ENCODE results near the gene ZHX3. TPM values are rescaled to one million over a fixed set of nuclear protein-coding genes. Genes with fewer than 3 reads are reported as not detected.

Gene ZHX3
- 20.4 TPM for polyA plus RNA-seq (2013, experiment 1 of 2)
- polyA plus RNA-seq (2013, experiment 2 of 2), result 9.1 TPM

GRCh38 chr20:41317546-41318270 is at the start of gene ZHX3:
TSS of gene ZHX3 (minus strand) at chr20:41317731. CDS start at chr20:41204916, 112,815 bp downstream.
- WGBS, 2 experiments (ENCODE audit: insufficient coverage in 2 of 2), result 0 to 1% methylated on average over 28 to 34 of the region's 64 CpGs
- peak within 1 kb of the TSS; percentile 95 for H3K27ac ChIP-seq (ENCODE audit: low read depth, low read length, severe bottlenecking)

GRCh38 chr20:41367393-41367695 is 49.8 kb upstream of the ZHX3 start:
- Histone ChIP-seq H3K36me3 (ENCODE audit: control insufficient read depth, insufficient read depth, low read length) (no peaks in the 10 kb centered on the region), H3K9me3 (ENCODE audit: control insufficient read depth, low read length) (peaks cover 4% of the 10 kb centered on the region)
- 64 to 67% methylated on average over 10 to 13 of the region's 13 CpGs for WGBS, 2 experiments (ENCODE audit: insufficient coverage in 2 of 2)

More at GRCh38 chr20:41317546-41318270, at the start of gene ZHX3:
- Histone ChIP-seq H3K36me3 (ENCODE audit: control insufficient read depth, insufficient read depth, low read length) (no peaks in the 10 kb centered on the region), H3K4me1 (ENCODE audit: control insufficient read depth, insufficient read depth, low read length, poor library complexity, severe bottlenecking) (peaks cover 10% of the 10 kb centered on the region), H3K4me3 (ENCODE audit: extremely low read depth, insufficient read depth, low read length, poor library complexity, severe bottlenecking) (peak within 1 kb of the TSS; percentile 74), H3K9me3 (ENCODE audit: control insufficient read depth, low read length) (no peaks in the 10 kb centered on the region)

GRCh38 chr20:41366546-41367392 is 49.2 kb upstream of the ZHX3 start, which contains the start of gene EMILIN3:
TSS of gene EMILIN3 (minus strand) at chr20:41366818. CDS start at chr20:41366634, 184 bp downstream.
- H3K9me3 ChIP-seq (ENCODE audit: control insufficient read depth, low read length), result no peaks in the 10 kb centered on the region
- peak within 1 kb of the TSS; percentile 27 for H3K4me3 ChIP-seq (ENCODE audit: extremely low read depth, insufficient read depth, low read length, poor library complexity, severe bottlenecking)
- no peak within 1 kb of the TSS for H3K27ac ChIP-seq (ENCODE audit: low read depth, low read length, severe bottlenecking)
- WGBS, 2 experiments (ENCODE audit: insufficient coverage in 2 of 2), result 3 to 7% methylated on average over 77 to 86 of the region's 93 CpGs
- no peaks in the 10 kb centered on the region for H3K36me3 ChIP-seq (ENCODE audit: control insufficient read depth, insufficient read depth, low read length)
- H3K4me1 ChIP-seq (ENCODE audit: control insufficient read depth, insufficient read depth, low read length, poor library complexity, severe bottlenecking), result no peaks in the 10 kb centered on the region

More at GRCh38 chr20:41367393-41367695, 49.8 kb upstream of the ZHX3 start:
- Histone ChIP-seq H3K27ac (ENCODE audit: low read depth, low read length, severe bottlenecking) (no peak overlapping the region), H3K4me1 (ENCODE audit: control insufficient read depth, insufficient read depth, low read length, poor library complexity, severe bottlenecking) (no peaks in the 10 kb centered on the region), H3K4me3 (ENCODE audit: extremely low read depth, insufficient read depth, low read length, poor library complexity, severe bottlenecking) (no peak overlapping the region)

GRCh38 chr20:41365777-41366545 is 48.4 kb upstream of the ZHX3 start:
- H3K9me3 ChIP-seq (ENCODE audit: control insufficient read depth, low read length), result no peaks in the 10 kb centered on the region
- H3K27ac ChIP-seq (ENCODE audit: low read depth, low read length, severe bottlenecking), result no peak overlapping the region
- 13 to 15% methylated on average over 31 to 54 of the region's 76 CpGs for WGBS, 2 experiments (ENCODE audit: insufficient coverage in 2 of 2)
- no peaks in the 10 kb centered on the region for H3K36me3 ChIP-seq (ENCODE audit: control insufficient read depth, insufficient read depth, low read length)
- peak overlapping the region; percentile 26 for H3K4me3 ChIP-seq (ENCODE audit: extremely low read depth, insufficient read depth, low read length, poor library complexity, severe bottlenecking)
- no peaks in the 10 kb centered on the region for H3K4me1 ChIP-seq (ENCODE audit: control insufficient read depth, insufficient read depth, low read length, poor library complexity, severe bottlenecking)

- 85 to 91% methylated on average over 16 to 19 of the region's 19 CpGs for WGBS, 2 experiments (ENCODE audit: insufficient coverage in 2 of 2)
- no peaks in the 10 kb centered on the region for H3K36me3 ChIP-seq (ENCODE audit: control insufficient read depth, insufficient read depth, low read length)
- H3K27ac ChIP-seq (ENCODE audit: low read depth, low read length, severe bottlenecking), result no peak overlapping the region
- no peaks in the 10 kb centered on the region for H3K4me1 ChIP-seq (ENCODE audit: control insufficient read depth, insufficient read depth, low read length, poor library complexity, severe bottlenecking)
- no peak overlapping the region for H3K4me3 ChIP-seq (ENCODE audit: extremely low read depth, insufficient read depth, low read length, poor library complexity, severe bottlenecking)
- no peaks in the 10 kb centered on the region for H3K9me3 ChIP-seq (ENCODE audit: control insufficient read depth, low read length)
These were observed 47.6 kb upstream of the ZHX3 start for GRCh38 chr20:41364967-41365765.

- H3K9me3 ChIP-seq (ENCODE audit: control insufficient read depth, low read length), result no peaks in the 10 kb centered on the region
- no peaks in the 10 kb centered on the region for H3K4me1 ChIP-seq (ENCODE audit: control insufficient read depth, insufficient read depth, low read length, poor library complexity, severe bottlenecking)
- H3K27ac ChIP-seq (ENCODE audit: low read depth, low read length, severe bottlenecking), result no peak overlapping the region
- 86 to 94% methylated on average over 8 to 10 of the region's 13 CpGs for WGBS, 2 experiments (ENCODE audit: insufficient coverage in 2 of 2)
- H3K4me3 ChIP-seq (ENCODE audit: extremely low read depth, insufficient read depth, low read length, poor library complexity, severe bottlenecking), result no peak overlapping the region
- peaks cover 3% of the 10 kb centered on the region for H3K36me3 ChIP-seq (ENCODE audit: control insufficient read depth, insufficient read depth, low read length)
These were observed 46.8 kb upstream of the ZHX3 start for GRCh38 chr20:41364236-41364855.

GRCh38 chr20:41363601-41364000 is 46.1 kb upstream of the ZHX3 start:
- no peak overlapping the region for H3K4me3 ChIP-seq (ENCODE audit: extremely low read depth, insufficient read depth, low read length, poor library complexity, severe bottlenecking)
- H3K27ac ChIP-seq (ENCODE audit: low read depth, low read length, severe bottlenecking), result no peak overlapping the region
- H3K4me1 ChIP-seq (ENCODE audit: control insufficient read depth, insufficient read depth, low read length, poor library complexity, severe bottlenecking), result no peaks in the 10 kb centered on the region
- peaks cover 3% of the 10 kb centered on the region for H3K36me3 ChIP-seq (ENCODE audit: control insufficient read depth, insufficient read depth, low read length)
- no peaks in the 10 kb centered on the region for H3K9me3 ChIP-seq (ENCODE audit: control insufficient read depth, low read length)
- 94 to 97% methylated on average over 6 of the region's 7 CpGs for WGBS, 2 experiments (ENCODE audit: insufficient coverage in 2 of 2)

- H3K4me3 ChIP-seq (ENCODE audit: extremely low read depth, insufficient read depth, low read length, poor library complexity, severe bottlenecking), result no peak overlapping the region
- H3K9me3 ChIP-seq (ENCODE audit: control insufficient read depth, low read length), result no peaks in the 10 kb centered on the region
- H3K4me1 ChIP-seq (ENCODE audit: control insufficient read depth, insufficient read depth, low read length, poor library complexity, severe bottlenecking), result no peaks in the 10 kb centered on the region
- WGBS, 2 experiments (ENCODE audit: insufficient coverage in 2 of 2), result 83 to 93% methylated on average over 5 of the region's 5 CpGs
- peaks cover 3% of the 10 kb centered on the region for H3K36me3 ChIP-seq (ENCODE audit: control insufficient read depth, insufficient read depth, low read length)
- H3K27ac ChIP-seq (ENCODE audit: low read depth, low read length, severe bottlenecking), result no peak overlapping the region
These were observed 45.2 kb upstream of the ZHX3 start for GRCh38 chr20:41362748-41363140.

- Histone ChIP-seq H3K4me1 (ENCODE audit: control insufficient read depth, insufficient read depth, low read length, poor library complexity, severe bottlenecking) (no peaks in the 10 kb centered on the region), H3K9me3 (ENCODE audit: control insufficient read depth, low read length) (no peaks in the 10 kb centered on the region), H3K27ac (ENCODE audit: low read depth, low read length, severe bottlenecking) (no peak overlapping the region), H3K36me3 (ENCODE audit: control insufficient read depth, insufficient read depth, low read length) (peaks cover 3% of the 10 kb centered on the region), H3K4me3 (ENCODE audit: extremely low read depth, insufficient read depth, low read length, poor library complexity, severe bottlenecking) (no peak overlapping the region)
- WGBS, 2 experiments (ENCODE audit: insufficient coverage in 2 of 2), result 94 to 95% methylated on average over 40 to 45 of the region's 45 CpGs
These were observed 44.5 kb upstream of the ZHX3 start for GRCh38 chr20:41361757-41362747.

Measured in mesodermal cell (in vitro differentiated cells).